A673 (cell line): ENCODE measurements around the gene WDR36.

Source experiments
- EZH2 ChIP-seq: fragments of 200-600 bp; sonication (generic); IDR thresholded peaks from 2 replicates; pipeline ENCODE4 v1.6.1; 2017; ENCODE audit warnings: borderline replicate concordance, low read depth, mild to moderate bottlenecking, mixed read lengths, antibody characterized with exemption, low read length; ENCODE audit not compliant: poor library complexity, severe bottlenecking
- TF ChIP-seq, protein P1 (sequence below): fragments of 300-800, 200-600 bp; sonication (generic); conservative IDR thresholded peaks from 2 replicates; pipeline ENCODE4 v1.5.1; 2017; ENCODE audit warnings: low read depth, mild to moderate bottlenecking, antibody characterized with exemption, low read length, moderate library complexity, mixed read lengths

DNA sequence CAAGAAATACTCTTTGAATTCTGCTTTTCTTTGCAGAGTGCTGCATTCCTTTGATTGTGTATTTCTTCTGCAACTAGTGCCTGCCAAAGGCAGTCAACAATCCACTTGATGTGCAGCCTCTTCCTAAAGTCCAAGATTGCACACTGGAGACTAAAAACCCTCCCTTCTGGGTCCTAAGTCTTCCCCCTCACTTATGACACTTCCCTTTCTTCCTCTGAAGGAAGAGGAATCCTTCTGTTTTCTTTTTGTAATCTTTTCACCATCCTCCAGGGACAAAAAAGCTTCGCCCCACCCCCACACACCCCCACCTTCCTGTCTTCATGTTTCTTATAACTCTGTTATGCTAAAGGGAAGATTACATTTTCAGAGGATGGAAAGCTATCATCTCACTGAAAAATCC lies 39.9 kb downstream of the WDR36 start:
- TF ChIP-seq, protein P1, sequence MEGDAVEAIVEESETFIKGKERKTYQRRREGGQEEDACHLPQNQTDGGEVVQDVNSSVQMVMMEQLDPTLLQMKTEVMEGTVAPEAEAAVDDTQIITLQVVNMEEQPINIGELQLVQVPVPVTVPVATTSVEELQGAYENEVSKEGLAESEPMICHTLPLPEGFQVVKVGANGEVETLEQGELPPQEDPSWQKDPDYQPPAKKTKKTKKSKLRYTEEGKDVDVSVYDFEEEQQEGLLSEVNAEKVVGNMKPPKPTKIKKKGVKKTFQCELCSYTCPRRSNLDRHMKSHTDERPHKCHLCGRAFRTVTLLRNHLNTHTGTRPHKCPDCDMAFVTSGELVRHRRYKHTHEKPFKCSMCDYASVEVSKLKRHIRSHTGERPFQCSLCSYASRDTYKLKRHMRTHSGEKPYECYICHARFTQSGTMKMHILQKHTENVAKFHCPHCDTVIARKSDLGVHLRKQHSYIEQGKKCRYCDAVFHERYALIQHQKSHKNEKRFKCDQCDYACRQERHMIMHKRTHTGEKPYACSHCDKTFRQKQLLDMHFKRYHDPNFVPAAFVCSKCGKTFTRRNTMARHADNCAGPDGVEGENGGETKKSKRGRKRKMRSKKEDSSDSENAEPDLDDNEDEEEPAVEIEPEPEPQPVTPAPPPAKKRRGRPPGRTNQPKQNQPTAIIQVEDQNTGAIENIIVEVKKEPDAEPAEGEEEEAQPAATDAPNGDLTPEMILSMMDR = no peak
- TF ChIP-seq EZH2 = no peak
